PC-3 (cell line): Measurements from ENCODE around the gene FLII. TPM values are rescaled to one million over a fixed set of nuclear protein-coding genes. Genes with fewer than 3 reads are reported as not detected.

ENCODE experiments used
- ATAC-seq: fragments of 200-7000 bp; cut with Tn5 transposase; 2 replicates; pipeline ENCODE4 v1.9.1; 2020; ENCODE audit warnings: mild to moderate bottlenecking, moderate library complexity
- BruUV-seq: library from RNA; stranded (reverse); fragments of 400-500 nt; replicated peaks from 2 replicates; lab custom pipeline; 2021; lab: Mats Ljungman, UMichigan
- CTCF ChIA-PET: fragments of 300-600 bp; sonication (Branson Sonifier 250); formaldehyde crosslinking; loops from one replicate; lab custom pipeline; 2022; ENCODE audit warnings: antibody characterized with exemption; lab: Charles Lee
- POLR2A ChIA-PET: fragments of 300-600 bp; sonication (Branson Sonifier 250); formaldehyde crosslinking; loops from one replicate; lab custom pipeline; 2022; ENCODE audit warnings: antibody characterized with exemption; ENCODE audit not compliant: unreplicated experiment; lab: Charles Lee
- DNase-seq: peaks from one replicate; pipeline ENCODE4 v3.0.0-alpha.2; 2015
- H2AFZ ChIP-seq: fragments of 300-600 bp; sonication (generic); 2 replicates; pipeline ENCODE4 v1.6.0; 2016; ENCODE audit warnings: antibody characterized with exemption, low read length
- H3F3A ChIP-seq: fragments of 300-600 bp; sonication (generic); one replicate; pipeline ENCODE4 v1.6.0; 2017; ENCODE audit warnings: antibody characterized with exemption, low read length, control low read depth, mild to moderate bottlenecking; ENCODE audit not compliant: unreplicated experiment
- H3K27ac ChIP-seq: fragments of 300-600 bp; sonication (generic); 2 replicates; pipeline ENCODE4 v1.5.1; 2016; ENCODE audit warnings: mild to moderate bottlenecking, low read length
- H3K27me3 ChIP-seq: fragments of 300-600 bp; sonication (generic); 2 replicates; pipeline ENCODE4 v1.6.1; 2016; ENCODE audit warnings: low read length, mixed read lengths
- H3K36me3 ChIP-seq: fragments of 300-600 bp; sonication (generic); 2 replicates; pipeline ENCODE4 v1.6.1; 2016; ENCODE audit warnings: low read depth, mixed run types, low read length, mixed read lengths
- H3K4me1 ChIP-seq: fragments of 300-600 bp; sonication (generic); 2 replicates; pipeline ENCODE4 v1.5.1; 2016; ENCODE audit warnings: low read length; ENCODE audit not compliant: insufficient read depth
- H3K4me2 ChIP-seq: fragments of 300-600 bp; sonication (generic); 2 replicates; pipeline ENCODE4 v1.6.0; 2016; ENCODE audit warnings: low read length
- H3K4me3 ChIP-seq: fragments of 300-600 bp; sonication (generic); 2 replicates; pipeline ENCODE4 v1.5.1; 2016; ENCODE audit warnings: mild to moderate bottlenecking, low read length, mixed read lengths
- H3K79me2 ChIP-seq: fragments of 300-600 bp; sonication (generic); 2 replicates; pipeline ENCODE4 v1.6.1; 2017; ENCODE audit warnings: low read length, mixed read lengths
- H3K9ac ChIP-seq: fragments of 300-600 bp; sonication (generic); 2 replicates; pipeline ENCODE4 v1.6.0; 2016; ENCODE audit warnings: mild to moderate bottlenecking, low read length
- H3K9me2 ChIP-seq: fragments of 300-600 bp; sonication (generic); replicated peaks from 2 replicates; pipeline ENCODE4 v1.6.1; 2016; ENCODE audit warnings: mixed run types, low read length, mixed read lengths
- H3K9me3 ChIP-seq: fragments of 300-600 bp; sonication (generic); 2 replicates; pipeline ENCODE4 v1.6.1; 2016; ENCODE audit warnings: low read length, mixed read lengths
- H4K20me1 ChIP-seq: fragments of 300-600 bp; sonication (generic); 2 replicates; pipeline ENCODE4 v1.6.1; 2016; ENCODE audit warnings: low read length, mixed read lengths
- CTCF ChIP-seq: fragments of 300-600 bp; sonication (generic); conservative IDR thresholded peaks from 2 replicates; pipeline ENCODE4 v1.5.1; 2017; ENCODE audit warnings: antibody characterized with exemption, low read depth, mild to moderate bottlenecking, low read length
- EZH2 ChIP-seq: fragments of 300-600 bp; sonication (generic); IDR thresholded peaks from one replicate; pipeline ENCODE4 v1.6.1; 2017; ENCODE audit warnings: antibody characterized with exemption, mild to moderate bottlenecking, low read length; ENCODE audit not compliant: unreplicated experiment
- EZH2phosphoT487 ChIP-seq: fragments of 300-600 bp; sonication (generic); IDR thresholded peaks from 2 replicates; pipeline ENCODE4 v1.6.1; 2018; ENCODE audit warnings: mild to moderate bottlenecking, antibody characterized with exemption, low read length, borderline replicate concordance
- intact Hi-C: fragments of 100-400 bp; cut with micrococcal nuclease; formaldehyde crosslinking; loops from 2 replicates; pipeline ENCODE4 v1.9.0; 2023
- total RNA-seq: library from RNA; depleted of rRNA; stranded (reverse); fragments of >200 nt; gene quantifications from 2 replicates; pipeline ENCODE4 v1.2.3, GENCODE V29; 2014

FLII gene
- total RNA-seq, 1 experiment from 2014 or later, result 537 TPM

GRCh38 chr17:18277076-18277475 lies 18.5 kb upstream of the FLII start:
- POLR2A ChIA-PET, result no interaction called here
- Histone ChIP-seq H3K9ac (no peak overlapping the region), H4K20me1 (no peaks in the 10 kb centered on the region), H3K79me2 (no peaks in the 10 kb centered on the region), H3K36me3 (peaks cover 52% of the 10 kb centered on the region), H3K27me3 (no peaks in the 10 kb centered on the region), H3F3A (no peaks in the 10 kb centered on the region), H3K4me2 (no peak overlapping the region), H2AFZ (no peak overlapping the region), H3K4me3 (no peak overlapping the region), H3K27ac (no peak overlapping the region), H3K4me1 (no peaks in the 10 kb centered on the region), H3K9me2 (no peaks in the 10 kb centered on the region), H3K9me3 (no peaks in the 10 kb centered on the region)
- intact Hi-C loops, result no loop called here
- no peak for ATAC-seq
- no peak for DNase-seq
- TF ChIP-seq CTCF, result no peak
- no peak for TF ChIP-seq EZH2phosphoT487
- TF ChIP-seq EZH2, result no peak
- no TSS peak for BruUV-seq
- CTCF ChIA-PET, result no interaction called here

- no peak for ATAC-seq
- no peaks in the 10 kb centered on the region for H3K9me2 ChIP-seq
- TF ChIP-seq EZH2 (no peak), EZH2phosphoT487 (no peak), CTCF (no peak)
- no peak overlapping the region for H3K9ac ChIP-seq
- H3K4me2 ChIP-seq, result no peak overlapping the region
- H3K4me1 ChIP-seq, result no peaks in the 10 kb centered on the region
- intact Hi-C loops, result no loop called here
- no peak for DNase-seq
- H3K4me3 ChIP-seq, result no peak overlapping the region
- no peaks in the 10 kb centered on the region for H3F3A ChIP-seq
- POLR2A ChIA-PET, result no interaction called here
- H3K27ac ChIP-seq, result no peak overlapping the region
- no TSS peak for BruUV-seq
- H2AFZ ChIP-seq, result no peak overlapping the region
- H3K36me3 ChIP-seq, result peaks cover 14% of the 10 kb centered on the region
- H3K27me3 ChIP-seq, result no peaks in the 10 kb centered on the region
- H3K79me2 ChIP-seq, result no peaks in the 10 kb centered on the region
- CTCF ChIA-PET, result no interaction called here
- H4K20me1 ChIP-seq, result no peaks in the 10 kb centered on the region
- no peaks in the 10 kb centered on the region for H3K9me3 ChIP-seq
Observed at GRCh38 chr17:18270046-18270931, 11.8 kb upstream of the FLII start.
